Measurements from ENCODE around the gene RXFP1. TPM values are rescaled to one million over a fixed set of nuclear protein-coding genes. Genes with fewer than 3 reads are reported as not detected.

Gene RXFP1
- total RNA-seq, 1 experiment from 2014 or later = not detected

- Histone ChIP-seq H3K4me3 (ENCODE audit: low read depth, low read length, poor library complexity, severe bottlenecking) (no peak overlapping the region), H3K27ac (ENCODE audit: low read depth, low read length, poor library complexity, severe bottlenecking) (no peak overlapping the region), H3K4me1 (ENCODE audit: insufficient read depth, low read length, poor library complexity, severe bottlenecking) (no peaks in the 10 kb centered on the region), H3K27me3 (replicated peaks; ENCODE audit: insufficient read depth, low read depth, low read length, poor library complexity) (no peaks in the 10 kb centered on the region), H3K36me3 (ENCODE audit: insufficient read depth, low read length, poor library complexity, severe bottlenecking) (no peaks in the 10 kb centered on the region), H3K9me3 (ENCODE audit: low read depth, low read length, poor library complexity, severe bottlenecking) (no peaks in the 10 kb centered on the region)
- intact Hi-C loops (cut with micrococcal nuclease; ENCODE audit: unreplicated experiment) = no loop called here
- BruUV-seq (replicated peaks) = no TSS peak
- POLR2A ChIA-PET (ENCODE audit: low non-redundant PET) = no interaction called here
- CTCF ChIA-PET = no interaction called here
- no peak for DNase-seq (ENCODE audit: low spot score)
- TF ChIP-seq, protein P1, sequence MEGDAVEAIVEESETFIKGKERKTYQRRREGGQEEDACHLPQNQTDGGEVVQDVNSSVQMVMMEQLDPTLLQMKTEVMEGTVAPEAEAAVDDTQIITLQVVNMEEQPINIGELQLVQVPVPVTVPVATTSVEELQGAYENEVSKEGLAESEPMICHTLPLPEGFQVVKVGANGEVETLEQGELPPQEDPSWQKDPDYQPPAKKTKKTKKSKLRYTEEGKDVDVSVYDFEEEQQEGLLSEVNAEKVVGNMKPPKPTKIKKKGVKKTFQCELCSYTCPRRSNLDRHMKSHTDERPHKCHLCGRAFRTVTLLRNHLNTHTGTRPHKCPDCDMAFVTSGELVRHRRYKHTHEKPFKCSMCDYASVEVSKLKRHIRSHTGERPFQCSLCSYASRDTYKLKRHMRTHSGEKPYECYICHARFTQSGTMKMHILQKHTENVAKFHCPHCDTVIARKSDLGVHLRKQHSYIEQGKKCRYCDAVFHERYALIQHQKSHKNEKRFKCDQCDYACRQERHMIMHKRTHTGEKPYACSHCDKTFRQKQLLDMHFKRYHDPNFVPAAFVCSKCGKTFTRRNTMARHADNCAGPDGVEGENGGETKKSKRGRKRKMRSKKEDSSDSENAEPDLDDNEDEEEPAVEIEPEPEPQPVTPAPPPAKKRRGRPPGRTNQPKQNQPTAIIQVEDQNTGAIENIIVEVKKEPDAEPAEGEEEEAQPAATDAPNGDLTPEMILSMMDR (conservative IDR thresholded peaks at IDR 0.05; ENCODE audit: low read depth, low read length) = no peak
- TF ChIP-seq EZH2 (IDR thresholded peaks at IDR 0.05; ENCODE audit: borderline replicate concordance, low read depth, low read length, poor library complexity, severe bottlenecking) = no peak
Observed at GRCh38 chr4:158490629-158491028, 31.1 kb upstream of the RXFP1 start.

- Histone ChIP-seq H3K4me1 (ENCODE audit: insufficient read depth, low read length, poor library complexity, severe bottlenecking) (no peaks in the 10 kb centered on the region), H3K9me3 (ENCODE audit: low read depth, low read length, poor library complexity, severe bottlenecking) (no peaks in the 10 kb centered on the region), H3K27me3 (replicated peaks; ENCODE audit: insufficient read depth, low read depth, low read length, poor library complexity) (no peaks in the 10 kb centered on the region), H3K27ac (ENCODE audit: low read depth, low read length, poor library complexity, severe bottlenecking) (no peak overlapping the region), H3K4me3 (ENCODE audit: low read depth, low read length, poor library complexity, severe bottlenecking) (no peak overlapping the region), H3K36me3 (ENCODE audit: insufficient read depth, low read length, poor library complexity, severe bottlenecking) (no peaks in the 10 kb centered on the region)
- ChIA-PET CTCF (no interaction called here), POLR2A (ENCODE audit: low non-redundant PET) (no interaction called here)
- no TSS peak for BruUV-seq (replicated peaks)
- no peak for TF ChIP-seq EZH2 (IDR thresholded peaks at IDR 0.05; ENCODE audit: borderline replicate concordance, low read depth, low read length, poor library complexity, severe bottlenecking)
- TF ChIP-seq, protein P1 (conservative IDR thresholded peaks at IDR 0.05; ENCODE audit: low read depth, low read length) = no peak
- DNase-seq (ENCODE audit: low spot score) = no peak
- intact Hi-C loops (cut with micrococcal nuclease; ENCODE audit: unreplicated experiment) = no loop called here
Observed at GRCh38 chr4:158492391-158492790, 29.3 kb upstream of the RXFP1 start.

GRCh38 chr4:158496030-158496741, 25.5 kb upstream of the RXFP1 start:
- no peaks in the 10 kb centered on the region for H3K4me1 ChIP-seq (ENCODE audit: insufficient read depth, low read length, poor library complexity, severe bottlenecking)
- intact Hi-C loops (cut with micrococcal nuclease; ENCODE audit: unreplicated experiment) = no loop called here
- ChIA-PET CTCF (interaction anchor here (0.6 kb wide), 1 partner anchor 9 kb away, joined by 3 read pairs; no protein-coding TSS in a partner anchor), POLR2A (ENCODE audit: low non-redundant PET) (no interaction called here)
- no peak for TF ChIP-seq EZH2 (IDR thresholded peaks at IDR 0.05; ENCODE audit: borderline replicate concordance, low read depth, low read length, poor library complexity, severe bottlenecking)
- TF ChIP-seq, protein P1 (conservative IDR thresholded peaks at IDR 0.05; ENCODE audit: low read depth, low read length) = peak; percentile 89
- DNase-seq (ENCODE audit: low spot score) = peak; percentile 45
- no peak overlapping the region for H3K4me3 ChIP-seq (ENCODE audit: low read depth, low read length, poor library complexity, severe bottlenecking)
- no peaks in the 10 kb centered on the region for H3K27me3 ChIP-seq (replicated peaks; ENCODE audit: insufficient read depth, low read depth, low read length, poor library complexity)
- no peaks in the 10 kb centered on the region for H3K36me3 ChIP-seq (ENCODE audit: insufficient read depth, low read length, poor library complexity, severe bottlenecking)
- H3K27ac ChIP-seq (ENCODE audit: low read depth, low read length, poor library complexity, severe bottlenecking) = no peak overlapping the region
- H3K9me3 ChIP-seq (ENCODE audit: low read depth, low read length, poor library complexity, severe bottlenecking) = no peaks in the 10 kb centered on the region
- BruUV-seq (replicated peaks) = no TSS peak
